OCI-LY7 (cell line): ENCODE data around the gene MICALL2. TPM values are rescaled to one million over a fixed set of nuclear protein-coding genes. Genes with fewer than 3 reads are reported as not detected.

Source experiments
- BruUV-seq: library from RNA; stranded (reverse); fragments of 400-500 nt; replicated peaks from 2 replicates; lab custom pipeline; 2021; lab: Mats Ljungman, UMichigan
- CTCF ChIA-PET: fragments of 300-600 bp; sonication (Branson Sonifier 250); formaldehyde crosslinking; loops from one replicate; lab custom pipeline; 2022; ENCODE audit warnings: antibody characterized with exemption; ENCODE audit not compliant: unreplicated experiment; lab: Charles Lee
- POLR2A ChIA-PET: fragments of 300-600 bp; sonication (Branson Sonifier 250); formaldehyde crosslinking; loops from one replicate; lab custom pipeline; 2022; ENCODE audit warnings: antibody characterized with exemption; lab: Charles Lee
- DNase-seq: peaks from one replicate; pipeline ENCODE4 v3.0.0-alpha.2; 2015; ENCODE audit warnings: low spot score
- H2AFZ ChIP-seq: fragments of 200-600 bp; sonication (generic), shearing (Covaris generic); 2 replicates; pipeline ENCODE4 v1.6.1; 2014; ENCODE audit warnings: mild to moderate bottlenecking, antibody characterized with exemption, low read length, moderate library complexity
- H3K27ac ChIP-seq: fragments of 200-600 bp; sonication (generic); 2 replicates; pipeline ENCODE4 v1.5.1; 2014; ENCODE audit warnings: mixed run types, low read depth, mild to moderate bottlenecking, moderate library complexity, low read length, inconsistent platforms; ENCODE audit not compliant: poor library complexity, severe bottlenecking
- H3K36me3 ChIP-seq: fragments of 200-600 bp; sonication (generic); 2 replicates; pipeline ENCODE4 v1.6.1; 2014; ENCODE audit warnings: mild to moderate bottlenecking, antibody characterized with exemption, low read length, moderate library complexity, mixed read lengths; ENCODE audit not compliant: insufficient read depth
- H3K4me1 ChIP-seq: fragments of 200-600 bp; sonication (generic); 2 replicates; pipeline ENCODE4 v1.5.1; 2014; ENCODE audit warnings: mild to moderate bottlenecking, low read length; ENCODE audit not compliant: insufficient read depth, poor library complexity, severe bottlenecking
- H3K4me2 ChIP-seq: fragments of 200-600 bp; sonication (generic); 2 replicates; pipeline ENCODE4 v1.6.1; 2014; ENCODE audit warnings: mild to moderate bottlenecking, low read length
- H3K4me3 ChIP-seq: fragments of 200-600 bp; sonication (generic); 2 replicates; pipeline ENCODE4 v1.5.1; 2014; ENCODE audit warnings: mild to moderate bottlenecking, low read depth, low read length; ENCODE audit not compliant: poor library complexity, severe bottlenecking
- H3K79me2 ChIP-seq: fragments of 200-600 bp; sonication (generic); 2 replicates; pipeline ENCODE4 v1.6.1; 2016; ENCODE audit warnings: low read depth, mild to moderate bottlenecking, low read length, moderate library complexity, mixed read lengths; ENCODE audit not compliant: insufficient read depth
- H3K9me2 ChIP-seq: fragments of 200-600 bp; sonication (generic); 2 replicates; pipeline ENCODE4 v1.6.1; 2016; ENCODE audit warnings: mild to moderate bottlenecking, low read length, mixed read lengths; ENCODE audit not compliant: insufficient read depth
- H3K9me3 ChIP-seq: fragments of 200-600 bp; sonication (generic); 2 replicates; pipeline ENCODE4 v1.6.1; 2014; ENCODE audit warnings: mild to moderate bottlenecking, mixed run types, low read length, mixed read lengths
- H4K20me1 ChIP-seq: fragments of 200-600 bp; sonication (generic); 2 replicates; pipeline ENCODE4 v1.6.1; 2014; ENCODE audit warnings: mild to moderate bottlenecking, antibody characterized with exemption, low read length, moderate library complexity, mixed read lengths; ENCODE audit not compliant: insufficient read depth
- CTCF ChIP-seq: fragments of 200-600 bp; sonication (generic); conservative IDR thresholded peaks from 2 replicates; pipeline ENCODE4 v1.5.1; 2014; ENCODE audit warnings: mild to moderate bottlenecking, antibody characterized with exemption, low read length, moderate library complexity, mixed read lengths
- EZH2phosphoT487 ChIP-seq: fragments of 200-600 bp; sonication (generic); IDR thresholded peaks from 2 replicates; pipeline ENCODE4 v1.6.1; 2018; ENCODE audit warnings: low read depth, borderline replicate concordance, mild to moderate bottlenecking, mixed run types, antibody characterized with exemption, low read length, moderate library complexity, mixed read lengths
- intact Hi-C: fragments of 100-400 bp; cut with micrococcal nuclease; formaldehyde crosslinking; loops from one replicate; pipeline ENCODE4 v1.10.0; 2022; ENCODE audit not compliant: unreplicated experiment
- total RNA-seq, 2 experiments: library from RNA; depleted of rRNA in 1 of 2; stranded (reverse); fragments of >200 nt in 1 of 2; shearing (Covaris generic) in 1 of 2; gene quantifications; 2 replicates each; pipeline ENCODE4 v1.2.3, GENCODE V29; 2014 to 2022

Gene MICALL2
- total RNA-seq, 2 experiments from 2014 or later: 1.4 to 4.5 TPM

- Histone ChIP-seq H3K9me2 (no peaks in the 10 kb centered on the region), H3K4me2 (no peak overlapping the region), H3K27ac (no peak overlapping the region), H3K79me2 (no peaks in the 10 kb centered on the region), H3K4me3 (no peak overlapping the region), H4K20me1 (no peaks in the 10 kb centered on the region), H3K9me3 (no peaks in the 10 kb centered on the region), H2AFZ (no peak overlapping the region), H3K4me1 (no peaks in the 10 kb centered on the region), H3K36me3 (no peaks in the 10 kb centered on the region)
- intact Hi-C loops: no loop called here
- DNase-seq: no peak
- CTCF ChIA-PET: interaction anchor here (0.6 kb wide), 1 partner anchor 12 kb away, joined by 4 read pairs; no protein-coding TSS in a partner anchor
- TF ChIP-seq EZH2phosphoT487 (no peak), CTCF (no peak)
- BruUV-seq: no TSS peak
- POLR2A ChIA-PET: no interaction called here
Observed at GRCh38 chr7:1431634-1432380, 27.5 kb downstream of the MICALL2 start.

GRCh38 chr7:1431226-1431625 lies 28.0 kb downstream of the MICALL2 start:
- Histone ChIP-seq H3K36me3 (no peaks in the 10 kb centered on the region), H3K4me3 (no peak overlapping the region), H3K9me3 (no peaks in the 10 kb centered on the region), H2AFZ (no peak overlapping the region), H3K4me2 (no peak overlapping the region), H3K4me1 (no peaks in the 10 kb centered on the region), H3K79me2 (no peaks in the 10 kb centered on the region), H3K27ac (no peak overlapping the region), H4K20me1 (no peaks in the 10 kb centered on the region), H3K9me2 (no peaks in the 10 kb centered on the region)
- no TSS peak for BruUV-seq
- no peak for DNase-seq
- ChIA-PET CTCF (no interaction called here), POLR2A (interaction anchor here (0.5 kb wide), 1 partner anchor 41 kb away, joined by 3 read pairs; no protein-coding TSS in a partner anchor)
- TF ChIP-seq CTCF (no peak), EZH2phosphoT487 (no peak)
- intact Hi-C loops: no loop called here
